UCSD-AML1 (cell line): ENCODE data around the gene SSTR3.
"Not testable (repeated sequence)": the region's sequence is repeated elsewhere in the genome, so short reads cannot be mapped to it uniquely, and the experiment has no call there.

Experiments
- DNase-seq: peaks from one replicate; lab custom pipeline; 2025; ENCODE audit not compliant: unreplicated experiment; lab: John Stamatoyannopoulos, UW

Gene SSTR3

DNA sequence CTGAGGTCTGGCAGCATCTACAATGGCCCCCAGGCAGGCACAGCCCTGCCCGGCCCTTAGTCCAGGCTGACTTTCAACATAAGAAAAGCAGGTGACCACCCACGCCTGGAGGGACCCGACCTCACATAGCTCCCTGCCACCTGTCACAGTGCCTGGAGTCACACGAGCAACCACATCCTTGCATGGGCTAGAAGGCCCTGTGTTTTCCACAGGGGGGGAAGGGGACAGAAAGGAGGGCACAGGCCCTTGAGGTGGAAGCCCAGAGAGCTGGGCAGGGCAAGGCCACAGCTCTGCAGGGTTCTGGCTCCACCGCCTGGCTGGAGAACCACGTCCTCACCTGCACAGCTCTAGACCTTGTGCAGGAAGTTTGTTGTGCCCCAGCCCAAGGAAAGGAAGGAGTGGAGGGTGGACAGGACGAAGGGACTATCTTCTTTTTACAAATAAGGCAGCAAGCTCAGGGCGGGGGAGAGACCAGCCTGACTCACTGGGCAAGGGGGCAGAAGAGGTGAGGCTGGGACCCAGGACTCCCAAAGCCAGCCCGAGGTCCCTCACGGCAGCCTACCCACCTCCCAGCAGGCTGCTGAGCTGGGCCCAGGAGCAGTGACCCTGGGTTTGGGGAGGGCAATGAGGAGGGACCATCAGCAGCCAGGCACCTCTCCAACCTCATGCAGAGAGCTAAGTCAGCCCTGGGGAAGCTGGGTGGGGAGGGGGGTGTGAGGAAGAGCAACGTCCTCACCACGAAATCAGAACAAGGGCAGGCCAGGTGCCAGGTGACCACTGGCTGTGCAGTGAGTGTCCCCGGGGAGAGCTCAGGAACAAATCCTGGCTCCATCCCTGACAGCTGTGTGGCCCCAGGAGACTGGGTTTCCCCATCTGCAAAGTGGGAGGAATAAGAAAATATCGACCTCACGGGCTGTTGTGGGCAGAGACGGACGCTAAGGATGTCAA lies 28.6 kb downstream of the SSTR3 start:
- DNase-seq: peak; percentile 29

DNA sequence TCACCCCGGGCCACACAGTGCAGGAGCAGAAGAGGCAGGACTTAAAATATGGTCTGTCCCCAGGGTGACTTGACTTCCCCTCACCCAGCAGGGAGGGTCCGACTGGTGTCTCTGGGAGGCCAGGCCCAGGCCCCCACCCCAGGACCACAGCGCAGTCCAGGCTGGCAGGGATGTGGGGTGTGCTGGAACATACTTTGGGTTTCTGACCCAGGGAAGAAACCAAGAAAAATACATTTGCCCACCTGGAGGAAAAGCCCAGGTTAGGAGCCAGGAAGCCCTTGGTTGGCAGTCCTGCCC lies 29.4 kb downstream of the SSTR3 start:
- no peak for DNase-seq

DNA sequence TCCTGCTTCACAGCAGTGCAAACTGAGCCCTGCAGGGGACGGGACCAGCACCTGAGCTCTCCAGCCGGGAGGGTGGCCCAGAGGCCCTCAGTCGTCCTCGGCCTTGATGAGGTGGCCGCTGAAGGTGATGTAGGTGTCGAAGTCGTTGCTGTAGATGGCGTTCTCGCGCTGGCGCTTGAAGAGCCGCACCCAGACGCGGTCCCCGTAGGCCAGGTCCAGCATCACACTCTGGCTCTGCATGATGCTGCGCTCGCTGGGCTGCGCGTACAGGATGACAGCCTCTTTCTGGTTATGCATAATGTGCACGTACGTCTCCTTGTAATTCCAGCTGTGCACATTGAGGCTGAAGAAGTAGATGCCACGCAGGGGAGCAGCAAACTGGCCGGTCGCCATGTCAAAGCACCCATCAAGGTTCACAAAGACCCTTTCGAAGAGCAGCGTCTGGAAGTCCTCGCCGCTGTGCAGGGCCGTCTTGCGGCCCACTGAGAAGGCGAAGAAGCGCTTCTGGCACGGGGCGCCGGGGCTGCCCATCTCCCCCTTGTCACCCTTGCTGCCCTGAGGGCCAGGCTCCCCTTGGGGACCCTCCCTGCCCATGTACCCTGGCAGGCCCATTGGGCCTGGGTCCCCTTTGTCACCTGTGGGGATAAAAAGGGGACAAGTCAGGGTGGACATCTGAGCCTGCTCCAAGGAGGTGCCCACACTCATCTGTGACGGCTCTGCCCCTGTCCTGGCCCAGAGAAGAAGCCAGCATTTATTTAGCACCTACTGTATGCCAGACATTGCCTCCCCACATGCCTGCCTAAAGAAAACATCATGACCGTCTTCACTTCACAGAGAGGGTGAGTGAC lies 30.0 kb downstream of the SSTR3 start:
- no peak for DNase-seq

- no peak for DNase-seq
Measured at GRCh38 chr22:37181681-37182080, 30.6 kb downstream of the SSTR3 start.

GRCh38 chr22:37180531-37181231 lies 31.6 kb downstream of the SSTR3 start:
- DNase-seq: no peak

GRCh38 chr22:37179622-37180420 lies 32.5 kb downstream of the SSTR3 start:
- no peak for DNase-seq

- no peak for DNase-seq
Measured at GRCh38 chr22:37179126-37179470, 33.2 kb downstream of the SSTR3 start.

DNA sequence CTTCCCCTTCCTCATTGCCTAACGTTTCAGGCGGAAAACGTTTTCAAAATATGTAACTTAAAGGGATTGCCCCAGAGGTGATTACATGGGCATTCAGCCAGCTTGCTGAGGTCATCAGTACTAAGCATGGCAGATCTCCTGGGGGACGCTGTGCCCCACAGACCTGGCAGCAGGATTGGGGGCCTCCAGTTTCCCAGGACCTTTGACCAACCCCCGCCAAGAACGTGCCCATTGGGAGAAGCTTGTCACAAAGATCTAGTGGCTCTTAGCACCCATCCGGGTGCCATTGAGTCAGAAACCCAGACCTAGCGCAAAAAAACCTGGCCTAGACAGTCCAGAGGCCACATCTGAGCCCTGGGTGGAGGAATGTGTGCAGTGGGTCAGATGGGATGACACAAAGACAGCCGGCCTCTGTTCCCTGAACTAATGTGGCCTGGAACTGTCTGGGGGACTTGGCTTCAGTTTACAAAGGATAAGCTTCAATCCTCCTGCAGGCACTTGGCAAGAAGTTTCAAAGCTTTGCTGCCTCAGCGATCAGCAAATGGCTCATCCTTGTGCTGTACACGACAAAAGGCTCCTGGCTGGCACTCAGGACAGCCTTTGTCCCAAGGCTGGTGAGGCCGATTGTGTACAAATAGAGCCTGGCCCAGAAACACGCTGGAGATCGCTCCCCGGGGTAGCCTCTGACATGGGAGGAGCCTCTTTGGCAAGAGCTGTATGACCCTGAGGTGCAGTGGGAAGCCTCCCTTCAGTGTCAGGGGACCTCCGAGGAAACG lies 33.7 kb downstream of the SSTR3 start:
- no peak for DNase-seq

DNA sequence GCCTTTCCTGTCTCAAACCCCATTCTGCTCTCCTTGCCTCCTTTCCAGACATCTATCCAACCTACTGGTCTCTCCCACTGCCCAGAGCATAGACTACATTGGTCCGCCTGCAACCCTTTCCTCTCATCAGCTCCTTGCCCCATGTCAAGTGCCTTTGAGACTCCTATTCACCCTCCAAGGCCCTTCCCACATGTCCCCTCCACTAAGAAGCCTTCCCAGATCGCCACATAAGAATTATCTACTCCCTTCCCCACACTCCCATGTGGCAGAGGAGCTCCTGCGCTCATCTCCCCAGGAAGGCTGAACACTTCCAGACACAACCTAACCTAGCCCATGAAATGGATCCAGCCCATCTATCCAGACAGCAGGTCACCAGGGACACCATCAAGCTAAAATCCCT lies 34.5 kb downstream of the SSTR3 start:
- no peak for DNase-seq

DNA sequence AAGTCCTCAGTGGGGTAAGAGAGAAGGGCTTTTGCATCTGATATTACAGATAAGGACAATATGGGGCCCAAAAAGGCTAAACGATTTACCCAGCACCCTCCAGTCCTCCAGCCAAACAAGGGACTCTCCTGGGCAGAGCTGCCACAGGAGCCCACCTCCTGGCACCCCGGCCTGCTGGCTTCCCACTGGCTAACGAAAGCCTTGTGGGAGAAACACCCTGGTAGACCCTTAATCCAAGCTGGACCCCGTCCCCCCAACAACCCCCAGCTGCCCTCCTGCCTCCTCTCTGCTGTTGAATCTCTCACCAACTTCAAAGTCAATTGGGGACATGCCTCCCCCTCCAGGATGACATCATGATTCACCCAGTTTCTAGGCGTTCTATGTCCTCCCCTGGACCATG lies 35.1 kb downstream of the SSTR3 start:
- no peak for DNase-seq

- DNase-seq: peak; percentile 79
Measured at GRCh38 chr22:37176464-37177061, 35.7 kb downstream of the SSTR3 start.

GRCh38 chr22:37175414-37176281 lies 36.6 kb downstream of the SSTR3 start:
- DNase-seq: no peak

GRCh38 chr22:37174964-37175363 lies 37.3 kb downstream of the SSTR3 start:
- DNase-seq: no peak

- no peak for DNase-seq
Measured at GRCh38 chr22:37173709-37174108, 38.6 kb downstream of the SSTR3 start.

DNA sequence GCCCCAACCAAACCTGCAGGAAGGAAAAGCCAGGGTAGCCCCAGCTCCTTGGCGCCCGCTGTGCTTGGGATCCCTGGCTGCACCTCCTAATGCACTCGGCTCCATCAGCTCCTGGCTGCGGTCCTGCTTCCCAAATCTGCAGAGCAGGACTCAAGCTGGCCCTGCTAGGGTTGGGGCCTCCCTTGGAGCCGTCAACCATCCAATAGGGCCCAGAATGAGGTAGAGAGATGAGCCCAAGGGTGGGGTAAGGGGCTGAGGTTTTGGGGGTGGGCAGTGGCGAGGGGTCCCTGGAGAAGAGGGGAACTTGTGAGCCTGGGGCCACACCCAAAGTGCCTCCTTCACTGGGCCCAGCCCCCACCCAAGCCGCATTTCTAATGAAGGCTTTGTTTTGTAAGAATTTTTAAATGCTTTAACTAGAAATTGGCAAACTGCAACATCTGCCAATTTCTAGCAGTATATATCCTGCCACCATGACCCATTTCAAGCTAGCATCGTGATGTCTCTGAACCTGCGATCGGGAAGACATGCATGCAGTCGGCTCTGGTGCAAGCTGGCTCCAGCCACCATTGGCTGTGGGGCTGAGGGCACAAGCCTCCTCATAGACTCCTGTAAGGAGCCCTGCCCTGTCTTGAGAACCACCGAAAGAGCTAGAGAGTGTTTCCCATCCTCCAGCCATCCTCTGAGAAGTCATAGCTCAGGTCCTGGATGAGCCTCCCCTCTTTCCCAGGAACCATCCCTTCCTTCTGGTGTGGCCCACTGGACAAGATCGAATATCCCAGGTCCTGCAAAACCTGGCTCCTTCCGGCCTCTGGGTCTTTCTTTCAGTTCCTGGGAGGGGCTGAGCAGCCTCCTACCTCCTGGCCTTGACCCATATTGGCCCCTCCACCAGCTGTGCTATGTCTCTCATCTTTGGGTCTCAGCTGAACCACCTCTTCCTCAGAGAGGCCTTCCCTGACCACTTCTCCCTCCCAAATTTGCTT lies 39.7 kb downstream of the SSTR3 start:
- DNase-seq: no peak

GRCh38 chr22:37171662-37172061 lies 40.6 kb downstream of the SSTR3 start:
- DNase-seq: no peak

- DNase-seq: not testable (repeated sequence)
Measured at GRCh38 chr22:37170689-37171405, 41.4 kb downstream of the SSTR3 start.
